GM18907 (cell line): ENCODE measurements around the gene TMEM94.
"Not testable (repeated sequence)": the region's sequence is repeated elsewhere in the genome, so short reads cannot be mapped to it uniquely, and the experiment has no call there.

Source experiments
- ATAC-seq: cut with Tn5 transposase; IDR thresholded peaks from one replicate; pipeline ENCODE4 v1.9.1; 2021; ENCODE audit warnings: mild to moderate bottlenecking, moderate library complexity; ENCODE audit not compliant: unreplicated experiment

Gene TMEM94

DNA sequence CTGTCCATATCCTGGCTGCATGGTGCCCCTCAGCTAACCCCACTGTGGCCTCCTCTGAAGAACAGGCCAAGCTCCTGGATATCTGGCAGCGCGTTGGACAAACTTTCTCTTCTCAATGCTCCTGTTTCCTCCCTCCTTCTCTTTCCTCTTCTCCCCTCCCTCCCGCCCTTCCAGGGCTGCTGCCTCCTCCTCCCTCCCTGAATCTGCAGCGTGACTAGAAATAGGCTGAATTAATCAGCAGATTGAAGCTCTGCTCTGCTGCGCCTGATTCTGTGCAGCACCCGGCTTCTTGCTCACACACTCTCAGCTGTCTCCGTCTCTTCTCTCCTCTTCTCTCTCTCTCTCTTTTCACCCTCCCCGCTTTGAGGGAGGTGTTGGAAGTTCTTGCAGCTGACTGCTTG lies 19.8 kb downstream of the TMEM94 start:
- ATAC-seq, result no peak

DNA sequence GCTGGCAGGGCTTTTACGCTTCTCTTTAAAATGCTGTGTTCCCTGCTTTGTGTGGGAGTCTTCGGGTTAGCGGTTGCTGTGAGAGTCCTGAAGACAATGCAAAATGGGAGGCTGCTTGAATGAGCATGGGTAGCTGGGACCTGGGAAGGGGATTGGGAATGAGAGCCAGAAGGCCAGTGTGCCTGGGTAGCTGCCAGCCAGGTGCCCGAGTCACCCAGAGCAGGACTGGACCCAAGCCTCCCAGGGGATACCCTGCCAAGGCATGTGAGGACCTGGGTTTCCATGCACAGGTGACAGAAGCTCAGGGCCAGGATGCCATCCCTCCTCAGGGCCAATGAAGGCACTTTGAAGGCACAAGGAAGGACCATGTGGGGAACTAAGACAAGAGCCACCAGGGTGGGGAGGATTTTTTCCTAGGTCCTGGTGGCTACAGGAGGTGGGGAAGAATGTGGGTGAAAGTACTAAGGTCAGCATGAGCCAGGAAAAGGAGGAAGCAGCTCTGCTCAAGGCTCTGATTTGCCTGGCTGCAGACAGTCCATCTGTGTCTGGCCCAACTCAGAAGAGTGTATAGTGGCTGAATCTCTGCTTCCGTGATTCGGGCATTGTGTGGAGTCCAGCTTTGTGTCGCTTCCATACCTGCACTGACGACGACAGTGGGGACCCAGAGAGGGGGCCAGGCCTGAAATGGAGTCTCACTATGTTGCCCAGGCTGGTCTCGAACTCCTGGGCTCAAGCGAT lies 20.5 kb downstream of the TMEM94 start:
- ATAC-seq, result no peak

DNA sequence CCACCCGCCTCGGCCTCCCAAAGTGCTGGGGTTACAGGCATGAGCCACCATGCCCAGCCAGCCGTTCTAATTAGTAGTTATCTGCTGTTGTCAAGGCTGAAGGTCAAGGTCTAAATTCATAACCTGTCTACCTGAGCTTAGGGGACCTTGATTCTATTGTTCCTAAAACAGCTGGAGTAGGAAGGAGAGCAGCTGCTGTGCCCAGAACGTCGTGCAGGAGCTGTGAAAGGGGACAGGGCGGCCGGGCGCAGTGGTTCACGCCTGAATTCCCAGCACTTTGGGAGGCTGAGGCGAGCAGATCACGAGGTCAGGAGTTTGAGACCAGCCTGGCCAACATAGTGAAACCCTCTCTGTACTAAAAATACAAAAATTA lies 21.0 kb downstream of the TMEM94 start:
- ATAC-seq, result not testable (repeated sequence)

DNA sequence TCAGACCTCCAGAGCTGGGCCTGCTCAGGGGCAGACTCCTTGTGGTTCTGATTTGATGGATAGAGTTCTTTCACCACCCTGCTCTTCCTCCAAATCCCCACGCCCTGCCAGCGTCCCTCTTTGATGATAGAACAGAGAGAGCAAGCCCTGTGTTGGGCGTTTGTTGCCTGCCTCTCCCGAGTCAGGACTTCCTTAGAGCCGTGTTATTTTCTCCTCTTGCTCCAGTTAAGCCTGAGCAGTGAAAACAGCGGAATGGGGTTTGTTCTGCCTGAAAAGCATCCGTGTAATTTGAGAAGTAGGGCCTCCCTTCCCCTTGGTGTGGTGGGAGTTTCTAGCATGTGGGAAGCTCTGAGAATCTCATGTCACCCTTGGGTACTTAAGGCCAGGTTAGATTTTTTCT lies 22.1 kb downstream of the TMEM94 start:
- ATAC-seq, result no peak

GRCh38 chr17:75480281-75480680 lies 23.8 kb downstream of the TMEM94 start:
- ATAC-seq, result no peak

DNA sequence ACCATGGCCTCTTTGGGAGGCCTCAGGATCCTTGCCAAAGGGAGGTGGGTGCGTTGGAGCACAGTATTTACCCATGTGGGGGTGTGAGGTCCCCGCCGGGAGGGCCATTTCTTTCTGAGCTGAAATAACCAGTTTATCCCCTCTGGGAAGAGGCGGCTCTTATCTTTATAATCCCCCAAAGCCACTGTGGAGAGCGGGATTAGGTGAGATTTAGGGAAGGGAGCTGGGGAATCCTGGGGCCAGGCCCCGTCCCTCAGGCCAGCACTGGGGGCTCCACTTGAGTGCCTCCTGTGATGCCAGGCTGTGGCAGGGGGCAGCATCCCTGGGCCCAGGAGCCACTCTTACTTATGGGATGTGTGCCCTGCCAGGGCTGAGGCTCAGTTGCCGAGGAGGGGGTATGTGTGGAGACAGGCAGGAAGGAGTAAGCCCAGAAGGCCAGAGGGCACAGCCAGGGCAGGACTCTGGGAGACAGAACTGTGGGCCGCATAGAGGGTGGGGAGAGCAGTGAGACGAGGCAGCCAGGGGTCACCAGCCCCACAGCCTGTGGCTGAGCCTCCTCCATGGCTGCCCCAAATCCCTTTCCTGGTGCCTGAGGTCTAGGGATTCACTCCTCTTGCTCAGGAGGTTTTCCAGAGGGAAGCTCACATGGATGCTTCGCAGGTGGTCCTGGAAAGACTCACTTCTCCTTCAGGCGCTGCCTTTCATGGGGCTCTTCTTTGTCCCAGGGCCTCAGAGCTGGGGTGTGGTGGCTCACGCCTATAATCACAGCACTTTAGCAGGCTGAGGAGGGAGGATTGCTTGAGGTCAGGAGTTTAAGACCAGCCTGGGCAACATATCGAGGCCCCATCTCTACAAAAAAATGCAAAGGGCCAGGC lies 25.0 kb downstream of the TMEM94 start:
- ATAC-seq, result no peak

GRCh38 chr17:75482098-75482942 lies 25.9 kb downstream of the TMEM94 start:
- no peak for ATAC-seq

DNA sequence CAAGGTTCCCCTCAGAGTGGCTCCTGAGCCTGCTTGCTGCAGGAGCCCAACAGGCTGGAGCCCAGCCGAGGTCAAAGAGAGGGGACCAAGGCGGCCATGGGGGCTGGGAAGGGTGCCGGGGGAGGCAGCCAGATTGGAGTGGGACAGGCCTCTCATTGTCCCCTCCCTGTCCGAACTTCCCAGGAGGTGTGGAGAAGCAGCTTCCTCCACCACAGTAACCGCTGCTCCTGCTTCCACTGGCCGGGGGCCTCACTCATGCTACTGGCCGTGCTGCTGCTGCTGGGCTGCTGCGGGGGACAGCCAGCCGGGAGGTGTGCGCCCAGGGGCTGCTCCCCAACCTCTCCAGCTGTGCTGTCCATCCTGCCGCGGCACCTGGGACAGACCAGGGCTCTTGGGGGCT lies 29.3 kb downstream of the TMEM94 start:
- no peak for ATAC-seq

- ATAC-seq, result no peak
Measured at GRCh38 chr17:75486151-75486550, 29.7 kb downstream of the TMEM94 start.

- no peak for ATAC-seq
Measured at GRCh38 chr17:75486951-75487350, 30.5 kb downstream of the TMEM94 start.

GRCh38 chr17:75487351-75488070 lies 31.1 kb downstream of the TMEM94 start:
- ATAC-seq, result no peak

- ATAC-seq, result no peak
Measured at GRCh38 chr17:75488693-75489510, 32.5 kb downstream of the TMEM94 start.

DNA sequence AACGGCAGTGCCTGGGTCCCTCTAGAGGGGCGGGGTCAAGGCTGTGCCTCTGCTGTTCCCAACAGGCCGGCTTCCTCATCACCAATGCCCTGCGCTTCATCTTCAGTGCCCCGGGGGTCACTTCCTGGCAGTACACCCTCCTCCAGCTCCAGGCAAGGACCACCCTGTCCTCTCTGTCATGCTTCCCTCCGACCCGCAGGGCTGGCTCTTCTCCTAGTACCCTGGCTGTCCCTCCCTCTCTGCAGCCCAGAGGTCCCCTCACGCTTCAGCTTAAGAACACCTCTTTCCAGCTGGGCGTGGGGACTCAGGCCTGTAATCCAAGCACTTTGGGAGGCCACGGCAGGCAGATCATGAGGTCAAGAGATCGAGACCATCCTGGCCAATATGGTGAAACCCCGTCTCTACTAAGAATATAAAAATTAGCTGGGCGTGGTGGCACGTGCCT lies 33.1 kb downstream of the TMEM94 start:
- no peak for ATAC-seq

GRCh38 chr17:75490173-75490743 lies 33.8 kb downstream of the TMEM94 start:
- no peak for ATAC-seq

DNA sequence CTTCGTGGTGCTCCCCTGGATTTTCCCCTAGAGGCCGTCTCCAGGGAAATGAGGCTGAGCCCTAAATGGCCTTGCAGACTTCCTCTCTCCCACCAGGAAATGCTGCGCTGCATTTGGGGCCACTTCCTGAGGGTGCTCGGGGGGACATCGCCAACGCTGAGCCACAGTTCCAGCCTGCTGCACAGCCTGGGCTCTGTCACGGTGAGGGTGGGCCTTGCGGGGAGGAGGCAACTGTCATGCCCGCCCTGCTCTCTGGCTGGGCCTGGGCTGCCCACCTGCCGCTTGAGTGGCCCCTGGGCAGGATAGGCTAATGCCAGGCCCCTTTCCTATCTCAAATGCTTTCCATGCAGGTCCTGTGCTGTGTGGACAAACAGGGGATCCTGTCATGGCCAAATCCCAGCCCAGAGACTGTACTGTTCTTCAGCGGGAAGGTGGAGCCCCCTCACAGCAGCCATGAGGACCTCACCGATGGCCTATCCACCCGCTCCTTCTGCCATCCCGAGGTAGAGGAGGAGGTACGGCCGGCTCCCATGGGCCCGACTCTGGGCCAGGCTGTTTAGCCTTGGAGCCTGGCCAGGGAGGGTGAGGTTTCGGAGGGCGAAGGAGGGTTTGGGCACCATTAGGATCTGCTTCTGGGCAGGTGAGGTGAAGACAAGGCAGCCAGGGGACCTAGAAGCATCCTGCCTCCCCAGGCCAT lies 34.7 kb downstream of the TMEM94 start:
- ATAC-seq, result no peak

GRCh38 chr17:75491680-75492079 lies 35.2 kb downstream of the TMEM94 start:
- no peak for ATAC-seq

GRCh38 chr17:75492555-75493168 lies 36.2 kb downstream of the TMEM94 start:
- no peak for ATAC-seq

GRCh38 chr17:75493476-75494129 lies 37.2 kb downstream of the TMEM94 start:
- no peak for ATAC-seq
